MM.1S (cell line): ENCODE data around the gene TMPRSS3.

ENCODE experiments used
- EZH2 ChIP-seq: fragments of 300-600 bp; sonication (generic); optimal IDR thresholded peaks from 2 replicates; pipeline ENCODE3; 2017; ENCODE audit warnings: low read depth, mild to moderate bottlenecking, antibody characterized with exemption, low read length, mixed read lengths
- TF ChIP-seq, protein P1 (sequence below): fragments of 300-600 bp; sonication (generic); IDR thresholded peaks from 2 replicates; pipeline ENCODE4 v1.5.1; 2016; ENCODE audit warnings: antibody characterized with exemption, low read length, mixed read lengths

DNA sequence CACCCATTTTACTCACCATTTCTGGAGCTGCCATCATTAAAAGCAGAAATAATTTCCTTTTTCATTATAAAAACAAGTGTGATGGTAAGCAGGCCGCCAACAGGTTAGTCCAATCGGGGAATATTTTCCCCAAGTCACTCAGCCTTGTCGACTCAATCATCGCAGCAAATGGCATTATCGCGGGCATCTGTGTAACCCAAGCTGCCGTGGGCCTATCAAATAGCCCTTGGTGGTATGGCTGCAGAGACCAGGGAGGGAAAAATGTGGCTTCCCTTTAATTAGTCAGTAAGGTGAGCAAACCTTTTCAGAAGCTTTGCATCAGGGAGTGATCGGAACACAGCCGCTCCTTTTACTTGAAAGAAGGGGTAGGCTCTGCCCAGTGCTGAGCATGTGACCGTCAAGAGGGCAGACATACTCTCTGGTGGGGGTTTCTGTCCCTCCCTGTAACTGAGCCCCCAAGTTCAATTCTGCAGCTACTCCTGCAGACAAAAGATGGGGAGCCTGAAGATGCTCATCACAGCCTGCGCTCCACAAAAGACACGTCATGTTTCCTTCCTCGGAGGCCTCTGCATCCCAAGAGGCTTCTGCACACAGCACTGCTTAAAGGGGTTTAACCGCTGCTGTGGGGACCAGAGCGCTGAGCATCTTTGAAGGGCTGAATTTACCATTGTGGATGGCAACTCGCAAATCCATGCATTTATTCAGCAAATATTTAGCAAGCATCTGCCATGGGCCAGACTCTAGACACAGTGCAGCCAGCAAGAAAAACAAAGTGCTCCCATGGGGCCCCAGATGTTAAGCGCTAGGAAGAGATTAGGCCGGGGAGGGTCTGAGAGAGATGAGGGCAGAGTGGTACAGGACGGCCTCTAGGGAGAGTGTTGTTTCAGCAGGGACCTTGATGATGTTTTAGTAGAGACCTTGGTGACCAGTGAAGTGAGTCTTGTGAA, 1.2 kb upstream of the TMPRSS3 start:
- TF ChIP-seq EZH2 = no peak
- TF ChIP-seq, protein P1, sequence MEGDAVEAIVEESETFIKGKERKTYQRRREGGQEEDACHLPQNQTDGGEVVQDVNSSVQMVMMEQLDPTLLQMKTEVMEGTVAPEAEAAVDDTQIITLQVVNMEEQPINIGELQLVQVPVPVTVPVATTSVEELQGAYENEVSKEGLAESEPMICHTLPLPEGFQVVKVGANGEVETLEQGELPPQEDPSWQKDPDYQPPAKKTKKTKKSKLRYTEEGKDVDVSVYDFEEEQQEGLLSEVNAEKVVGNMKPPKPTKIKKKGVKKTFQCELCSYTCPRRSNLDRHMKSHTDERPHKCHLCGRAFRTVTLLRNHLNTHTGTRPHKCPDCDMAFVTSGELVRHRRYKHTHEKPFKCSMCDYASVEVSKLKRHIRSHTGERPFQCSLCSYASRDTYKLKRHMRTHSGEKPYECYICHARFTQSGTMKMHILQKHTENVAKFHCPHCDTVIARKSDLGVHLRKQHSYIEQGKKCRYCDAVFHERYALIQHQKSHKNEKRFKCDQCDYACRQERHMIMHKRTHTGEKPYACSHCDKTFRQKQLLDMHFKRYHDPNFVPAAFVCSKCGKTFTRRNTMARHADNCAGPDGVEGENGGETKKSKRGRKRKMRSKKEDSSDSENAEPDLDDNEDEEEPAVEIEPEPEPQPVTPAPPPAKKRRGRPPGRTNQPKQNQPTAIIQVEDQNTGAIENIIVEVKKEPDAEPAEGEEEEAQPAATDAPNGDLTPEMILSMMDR = no peak
